Thymus (tissue), 14 donors: Measurements from ENCODE around the gene CCL15. TPM values are rescaled to one million over a fixed set of nuclear protein-coding genes. Genes with fewer than 3 reads are reported as not detected.

Experiments used
- DNase-seq, 9 donors: peaks; one replicate each; pipeline ENCODE4 v3.0.0-alpha.2; 2013; ENCODE audit warnings: low spot score in 9 of 9, low read depth in 6 of 9, missing footprints in 1 of 9
- H3K27ac ChIP-seq, 2 donors: one replicate each; pipeline ENCODE4 v1.5.1; 2013; ENCODE audit warnings: control low read depth in 1 of 2, low read depth in 1 of 2, low read length in 1 of 2, mild to moderate bottlenecking in 1 of 2, moderate library complexity in 1 of 2
- H3K27me3 ChIP-seq, 2 donors: one replicate each; pipeline ENCODE4 v1.5.1; 2013; ENCODE audit warnings: low read length in 1 of 2; ENCODE audit not compliant: control insufficient read depth in 2 of 2, insufficient read depth in 1 of 2
- H3K36me3 ChIP-seq, 2 donors: one replicate each; pipeline ENCODE4 v1.5.1; 2013; ENCODE audit warnings: low read length in 1 of 2, mild to moderate bottlenecking in 1 of 2, moderate library complexity in 1 of 2; ENCODE audit not compliant: control insufficient read depth in 2 of 2, insufficient read depth in 2 of 2
- H3K4me1 ChIP-seq, 2 donors: one replicate each; pipeline ENCODE4 v1.5.1; 2013; ENCODE audit warnings: low read length in 2 of 2; ENCODE audit not compliant: control insufficient read depth in 2 of 2, insufficient read depth in 2 of 2
- H3K4me3 ChIP-seq, 2 donors: one replicate each; pipeline ENCODE4 v1.5.1; 2013; ENCODE audit warnings: low read length in 2 of 2, control low read depth in 1 of 2, mild to moderate bottlenecking in 1 of 2
- H3K9me3 ChIP-seq, 2 donors: one replicate each; pipeline ENCODE4 v1.5.1; 2013; ENCODE audit warnings: low read length in 1 of 2, mild to moderate bottlenecking in 1 of 2; ENCODE audit not compliant: control insufficient read depth in 2 of 2, insufficient read depth in 1 of 2
- WGBS: extraction: QIAGEN DNeasy Blood & Tissue Kit; methylation state at CpG from one replicate; pipeline ENCODE4 v1.1.7; 2013; 5-methylcytosine and 5-hydroxymethylcytosine counted together
- long read RNA-seq, 10 donors: transcript quantifications; one replicate each; lab custom pipeline, GENCODE V29; 2026
- polyA plus RNA-seq: library from polyadenylated mRNA; stranded (reverse); fragments of 200-250 nt; gene quantifications from one replicate; pipeline ENCODE4 v1.2.3, GENCODE V29; 2013
- total RNA-seq: library from RNA; stranded (reverse); fragments of 120-200 nt; gene quantifications from one replicate; pipeline ENCODE4 v1.2.4, GENCODE V29; 2013
- donor health status: healthy.

CCL15 gene
- not detected for total RNA-seq
- 0.73 TPM for polyA plus RNA-seq
- long read RNA-seq, donor 1, result 0 reads
- long read RNA-seq, donor 2, result 0 reads
- long read RNA-seq, donor 3, result 0 reads
- long read RNA-seq, donor 4, result 0 reads
- long read RNA-seq, donor 5, partial matches to known transcripts, result 0 of 3 reads
- long read RNA-seq, donor 5, other reads (novel, unspliced or antisense), result 0 of 3 reads
- long read RNA-seq, donor 6, result 0 reads
- long read RNA-seq, donor 7, result 0 reads
- long read RNA-seq, donor 8, result 0 reads
- long read RNA-seq, donor 9, result 0 reads
- long read RNA-seq, donor 10, result 0 reads

- no peak for DNase-seq
- H3K4me1 ChIP-seq, result no peaks in the 10 kb centered on the region
- H3K4me3 ChIP-seq, result no peak within 1 kb of the TSS
- no peaks in the 10 kb centered on the region for H3K27me3 ChIP-seq
- H3K27ac ChIP-seq, result no peak within 1 kb of the TSS
- no peaks in the 10 kb centered on the region for H3K36me3 ChIP-seq
- WGBS, result 92% methylated on average over 6 of the region's 6 CpGs
- H3K9me3 ChIP-seq, result no peaks in the 10 kb centered on the region
Measured at GRCh38 chr17:36001110-36001771, at the start of gene CCL15. CCL15 (minus strand) TSS chr17:36001553; CDS start chr17:36001492, 61 bp downstream.

- H3K27me3 ChIP-seq, result no peaks in the 10 kb centered on the region
- H3K36me3 ChIP-seq, result no peaks in the 10 kb centered on the region
- 97% methylated on average over 2 of the region's 2 CpGs for WGBS
- no peak for DNase-seq
- H3K9me3 ChIP-seq, result peaks cover 0 to 12% of the 10 kb centered on the region in 2 donors
- H3K4me1 ChIP-seq, result no peaks in the 10 kb centered on the region
- H3K4me3 ChIP-seq, result no peak overlapping the region
- H3K27ac ChIP-seq, result no peak overlapping the region
Measured at GRCh38 chr17:36049643-36050042, 48.3 kb upstream of the CCL15 start.

GRCh38 chr17:36048066-36048465 lies 46.7 kb upstream of the CCL15 start:
- 92% methylated on average over 2 of the region's 2 CpGs for WGBS
- Histone ChIP-seq H3K4me3 (no peak overlapping the region), H3K9me3 (peaks cover 0 to 12% of the 10 kb centered on the region in 2 donors)

GRCh38 chr17:36036235-36036634 lies 34.9 kb upstream of the CCL15 start:
- no peaks in the 10 kb centered on the region for H3K9me3 ChIP-seq
- 68% methylated on average over 4 of the region's 4 CpGs for WGBS
- no peaks in the 10 kb centered on the region for H3K4me1 ChIP-seq
- no peaks in the 10 kb centered on the region for H3K27me3 ChIP-seq
- no peak for DNase-seq
- H3K27ac ChIP-seq, result no peak overlapping the region
- H3K4me3 ChIP-seq, result no peak overlapping the region
- H3K36me3 ChIP-seq, result no peaks in the 10 kb centered on the region

More at GRCh38 chr17:36048066-36048465, 46.7 kb upstream of the CCL15 start:
- Histone ChIP-seq H3K36me3 (no peaks in the 10 kb centered on the region), H3K27ac (no peak overlapping the region), H3K4me1 (no peaks in the 10 kb centered on the region), H3K27me3 (no peaks in the 10 kb centered on the region)
- no peak for DNase-seq

- Histone ChIP-seq H3K27me3 (no peaks in the 10 kb centered on the region), H3K27ac (no peak overlapping the region), H3K4me1 (no peaks in the 10 kb centered on the region), H3K36me3 (no peaks in the 10 kb centered on the region), H3K9me3 (no peaks in the 10 kb centered on the region), H3K4me3 (no peak overlapping the region)
- DNase-seq, result no peak
- 8% methylated on average over 3 of the region's 3 CpGs for WGBS
Measured at GRCh38 chr17:36034127-36034526, 32.8 kb upstream of the CCL15 start.

GRCh38 chr17:36030956-36031355 lies 29.6 kb upstream of the CCL15 start:
- Histone ChIP-seq H3K4me3 (no peak overlapping the region), H3K27me3 (peaks cover 0 to 2% of the 10 kb centered on the region in 2 donors), H3K4me1 (no peaks in the 10 kb centered on the region), H3K9me3 (no peaks in the 10 kb centered on the region), H3K36me3 (no peaks in the 10 kb centered on the region), H3K27ac (no peak overlapping the region)
- WGBS, result 99% methylated on average over 1 of the region's 1 CpG
- no peak for DNase-seq

GRCh38 chr17:36027761-36028160 lies 26.4 kb upstream of the CCL15 start:
- Histone ChIP-seq H3K36me3 (no peaks in the 10 kb centered on the region), H3K27me3 (peaks cover 0 to 2% of the 10 kb centered on the region in 2 donors), H3K4me1 (no peaks in the 10 kb centered on the region), H3K27ac (no peak overlapping the region), H3K4me3 (no peak overlapping the region), H3K9me3 (no peaks in the 10 kb centered on the region)
- WGBS, result 70% methylated on average over 4 of the region's 4 CpGs
- no peak for DNase-seq

GRCh38 chr17:36024106-36024869 lies 22.9 kb upstream of the CCL15 start:
- DNase-seq, result no peak
- H3K4me1 ChIP-seq, result no peaks in the 10 kb centered on the region
- 96% methylated on average over 6 of the region's 6 CpGs for WGBS
- no peaks in the 10 kb centered on the region for H3K36me3 ChIP-seq
- H3K27me3 ChIP-seq, result peaks cover 0 to 2% of the 10 kb centered on the region in 2 donors
- H3K9me3 ChIP-seq, result no peaks in the 10 kb centered on the region
- H3K27ac ChIP-seq, result no peak overlapping the region
- H3K4me3 ChIP-seq, result no peak overlapping the region

- H3K27ac ChIP-seq, result no peak overlapping the region
- no peaks in the 10 kb centered on the region for H3K4me1 ChIP-seq
- H3K27me3 ChIP-seq, result no peaks in the 10 kb centered on the region
- H3K4me3 ChIP-seq, result no peak overlapping the region
- DNase-seq, result no peak
- no peaks in the 10 kb centered on the region for H3K36me3 ChIP-seq
- 94% methylated on average over 2 of the region's 2 CpGs for WGBS
- H3K9me3 ChIP-seq, result no peaks in the 10 kb centered on the region
Measured at GRCh38 chr17:36019423-36019822, 18.1 kb upstream of the CCL15 start.
